HG03439 (cell line): ENCODE measurements around the gene ULK4.
"Not testable (repeated sequence)": the region's sequence is repeated elsewhere in the genome, so short reads cannot be mapped to it uniquely, and the experiment has no call there.

Experiments used
- ATAC-seq: cut with Tn5 transposase; IDR thresholded peaks from one replicate; pipeline ENCODE4 v1.9.1; 2021; ENCODE audit warnings: mild to moderate bottlenecking, moderate library complexity; ENCODE audit not compliant: unreplicated experiment

The ULK4 gene

DNA sequence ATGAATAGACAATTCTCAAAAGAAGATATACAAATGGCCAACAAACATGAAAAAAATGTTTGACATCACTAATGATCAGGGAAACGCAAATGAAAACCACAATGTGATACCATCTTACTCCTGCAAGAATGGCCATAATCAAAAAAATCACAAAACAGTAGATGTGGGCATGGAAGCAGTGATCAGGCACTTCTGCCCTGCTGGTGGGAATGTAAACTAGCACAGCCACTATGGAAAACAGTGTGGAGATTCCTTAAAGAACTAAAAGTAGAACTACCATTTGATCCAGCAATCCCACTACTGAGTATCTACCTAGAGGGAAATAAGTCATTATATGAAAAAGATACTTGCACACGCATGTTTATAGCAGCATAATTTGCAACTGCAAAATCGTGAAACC, 677.0 kb downstream of the ULK4 start:
- ATAC-seq, result not testable (repeated sequence)

DNA sequence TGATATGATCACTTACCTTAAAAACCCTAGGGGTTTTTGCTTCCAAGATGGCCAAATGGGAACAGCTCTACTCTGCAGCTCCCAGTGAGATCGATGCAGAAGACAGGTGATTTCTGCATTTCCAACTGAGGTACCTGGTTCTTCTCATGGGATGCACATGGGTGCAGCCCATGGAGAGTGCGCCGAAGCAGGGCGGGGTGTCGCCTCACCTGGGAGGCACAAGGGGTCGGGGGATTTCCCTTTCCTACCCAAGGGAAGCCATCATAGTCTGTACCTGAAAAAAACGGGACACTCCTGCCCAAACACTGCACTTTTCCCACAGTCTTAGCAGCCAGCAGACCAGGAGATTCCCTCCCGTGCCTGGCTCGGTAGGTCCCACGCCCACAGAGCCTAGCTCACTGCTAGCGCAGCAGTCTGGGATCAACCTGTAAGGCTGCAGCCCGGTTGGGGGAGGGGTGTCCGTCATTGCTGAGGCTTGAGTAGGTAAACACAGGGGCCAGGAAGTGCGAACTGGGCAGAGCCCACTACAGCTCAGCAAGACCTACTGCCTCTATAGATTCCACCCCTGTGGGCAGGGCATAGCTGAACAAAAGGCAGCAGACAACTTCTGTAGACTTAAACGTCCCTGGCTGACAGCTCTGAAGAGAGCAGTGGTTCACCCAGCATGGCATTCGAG, 684.0 kb downstream of the ULK4 start:
- no peak for ATAC-seq

DNA sequence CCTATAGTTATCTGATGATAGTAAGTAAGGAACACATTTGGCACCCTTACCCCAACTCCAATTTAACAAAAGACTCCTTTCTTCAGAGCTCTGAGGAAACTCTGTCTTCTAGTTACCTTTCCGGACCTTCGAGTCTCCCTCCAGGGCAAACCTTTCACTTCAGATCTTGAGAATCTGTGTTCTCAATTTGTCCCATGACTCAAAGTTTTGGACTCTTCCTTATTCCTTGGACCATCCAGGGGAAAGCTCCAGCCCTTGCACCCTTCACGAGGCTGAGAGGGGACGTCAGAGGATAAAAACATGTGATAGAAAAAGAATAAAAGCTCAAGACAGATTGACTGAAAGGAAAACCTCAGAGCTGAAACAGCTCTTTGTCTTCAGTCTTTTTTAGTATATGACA, 685.7 kb downstream of the ULK4 start:
- no peak for ATAC-seq

DNA sequence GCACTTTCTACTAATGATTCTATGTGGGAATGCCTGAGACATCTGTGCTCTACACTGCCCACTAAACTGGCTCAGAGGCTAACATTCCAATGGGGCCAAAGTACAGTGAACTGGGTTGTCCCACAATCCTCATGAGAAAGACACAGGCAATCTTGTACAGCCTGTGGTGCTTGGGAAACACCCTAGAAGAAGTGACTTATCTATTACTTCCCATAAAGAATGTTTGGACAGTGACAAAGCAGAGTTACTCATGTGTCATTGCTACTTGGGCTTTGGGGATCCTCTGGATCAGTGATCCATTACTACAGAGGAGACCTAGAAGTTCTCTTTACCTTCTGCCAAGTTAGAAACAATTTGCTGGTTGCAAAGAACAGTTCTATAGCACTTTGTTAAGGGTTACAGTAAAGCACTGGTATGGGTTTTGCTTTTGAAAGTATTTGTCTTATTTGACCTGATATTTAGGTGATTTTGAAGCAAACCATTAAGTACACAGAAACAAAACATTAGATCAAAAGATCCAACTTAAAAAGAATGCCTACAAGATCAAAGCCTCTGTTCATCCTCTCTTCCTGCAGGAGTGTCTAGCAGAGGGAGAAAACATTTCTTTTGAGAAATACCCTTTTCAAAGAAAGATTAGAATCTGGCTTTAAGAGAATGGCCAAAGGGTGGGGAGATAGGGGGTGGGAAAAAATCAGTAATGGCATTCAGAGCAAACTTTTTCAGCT, 686.8 kb downstream of the ULK4 start:
- no peak for ATAC-seq

DNA sequence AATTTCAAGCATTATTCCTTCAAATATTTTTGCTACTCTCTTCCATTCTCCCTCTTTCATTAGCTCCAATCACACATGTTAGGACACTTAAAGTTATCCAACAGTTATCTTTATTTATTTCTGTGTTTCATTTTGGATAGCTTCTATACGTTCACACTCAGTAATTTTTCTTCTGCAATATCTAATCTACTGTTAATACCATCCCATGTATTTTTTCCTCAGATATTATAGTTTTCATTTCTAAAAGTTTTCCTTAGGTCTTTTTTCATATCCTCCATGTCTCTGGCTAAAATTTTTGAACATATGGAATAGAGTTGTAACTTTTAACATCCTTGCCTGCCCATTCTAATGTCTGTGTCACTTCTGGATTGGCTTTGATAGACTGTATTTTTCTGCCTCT, 689.2 kb downstream of the ULK4 start:
- no peak for ATAC-seq

DNA sequence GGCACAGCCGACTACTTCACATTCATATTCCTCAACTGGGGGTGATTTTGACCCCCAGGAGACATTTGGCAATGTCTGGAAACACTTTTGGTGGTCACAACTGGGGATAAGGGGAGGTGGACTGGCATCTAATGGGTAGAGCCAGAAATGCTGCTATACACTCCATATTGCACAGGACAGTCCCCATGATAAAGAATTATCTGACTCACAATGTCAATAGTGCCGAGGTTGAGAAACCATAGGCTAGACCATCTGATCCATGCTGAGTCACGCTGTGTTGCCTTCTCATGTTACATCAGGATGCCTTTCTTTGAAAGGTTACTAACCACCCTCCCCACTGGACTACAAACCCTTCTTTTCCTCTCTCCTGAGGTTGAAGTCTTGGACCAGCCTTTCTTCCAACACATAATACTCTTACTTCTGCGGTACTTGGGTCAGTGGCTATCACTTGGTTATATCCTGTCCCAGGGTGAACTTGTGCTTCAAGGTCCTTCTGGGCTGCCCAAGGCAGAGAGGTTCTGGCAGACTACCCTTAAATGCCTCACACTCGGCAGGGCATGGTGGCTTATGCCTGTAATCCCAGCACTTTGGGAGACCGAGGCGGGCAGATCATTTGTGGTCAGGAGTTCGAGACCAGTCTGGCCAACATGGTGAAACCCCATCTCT, 693.8 kb downstream of the ULK4 start:
- no peak for ATAC-seq

DNA sequence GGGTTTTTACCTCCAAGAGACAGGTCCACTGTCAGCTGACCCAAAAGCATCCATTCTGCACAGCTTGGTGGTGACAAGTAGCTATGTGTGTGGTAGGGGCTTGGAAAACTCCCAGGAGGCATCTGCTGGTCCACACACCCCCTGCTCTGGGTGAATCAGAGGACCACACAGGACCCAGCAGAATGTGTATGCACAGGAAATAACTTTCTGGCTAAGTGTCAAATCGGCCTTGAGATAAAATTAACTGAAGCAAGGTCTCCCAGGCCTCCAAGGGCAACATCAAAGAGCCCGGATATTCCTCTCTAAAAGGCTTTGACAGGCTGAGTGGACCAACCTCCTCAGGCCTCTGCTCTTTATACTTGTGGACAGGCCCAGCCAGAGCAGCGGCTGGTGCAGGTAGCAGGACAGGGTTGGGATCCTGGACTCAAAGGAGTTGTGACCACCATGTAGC, 696.1 kb downstream of the ULK4 start:
- ATAC-seq, result no peak

DNA sequence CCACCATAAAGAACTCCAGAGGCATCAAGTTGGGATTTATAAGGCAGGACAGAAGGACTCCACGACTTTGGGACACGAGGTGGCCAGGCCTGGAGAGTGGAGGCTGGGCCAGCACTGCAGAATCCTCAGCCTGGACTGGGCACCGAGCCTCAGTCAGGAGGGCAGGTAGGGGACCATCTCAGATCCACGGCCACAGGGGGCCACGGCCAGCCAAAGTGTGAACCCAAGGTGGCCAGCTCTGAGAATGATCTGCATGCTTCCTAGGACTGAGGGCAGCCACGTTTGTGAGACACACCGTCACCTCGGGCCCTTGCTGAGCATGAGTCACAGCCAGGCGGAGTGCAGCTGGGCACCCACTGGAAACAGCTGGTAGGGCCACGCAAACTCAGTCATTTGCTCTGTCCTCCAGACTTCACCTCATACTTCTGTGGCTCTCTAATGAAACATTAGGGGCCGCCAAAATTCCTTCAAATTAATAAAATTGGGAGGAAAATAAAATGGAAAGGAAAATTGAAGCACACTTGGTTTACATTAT, 696.8 kb downstream of the ULK4 start:
- ATAC-seq, result no peak

DNA sequence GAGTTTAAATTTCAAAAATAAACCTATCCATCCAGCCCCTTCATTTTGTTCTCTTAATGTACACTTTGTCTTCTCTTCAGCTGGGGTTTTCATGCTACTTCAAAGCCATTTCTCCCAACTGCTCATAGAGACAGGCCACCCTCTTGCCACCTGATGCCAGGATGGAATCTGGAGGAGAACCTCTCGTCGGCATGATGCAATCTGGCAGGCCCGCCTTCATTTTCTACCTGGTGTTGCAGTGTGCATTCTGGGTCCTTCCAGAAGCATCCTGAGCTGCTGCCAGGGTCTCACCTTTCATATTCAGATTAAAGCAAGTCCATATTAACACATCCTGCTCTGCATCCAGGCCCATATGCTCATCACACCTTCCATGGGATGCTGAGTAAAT, 701.8 kb downstream of the ULK4 start:
- ATAC-seq, result no peak

DNA sequence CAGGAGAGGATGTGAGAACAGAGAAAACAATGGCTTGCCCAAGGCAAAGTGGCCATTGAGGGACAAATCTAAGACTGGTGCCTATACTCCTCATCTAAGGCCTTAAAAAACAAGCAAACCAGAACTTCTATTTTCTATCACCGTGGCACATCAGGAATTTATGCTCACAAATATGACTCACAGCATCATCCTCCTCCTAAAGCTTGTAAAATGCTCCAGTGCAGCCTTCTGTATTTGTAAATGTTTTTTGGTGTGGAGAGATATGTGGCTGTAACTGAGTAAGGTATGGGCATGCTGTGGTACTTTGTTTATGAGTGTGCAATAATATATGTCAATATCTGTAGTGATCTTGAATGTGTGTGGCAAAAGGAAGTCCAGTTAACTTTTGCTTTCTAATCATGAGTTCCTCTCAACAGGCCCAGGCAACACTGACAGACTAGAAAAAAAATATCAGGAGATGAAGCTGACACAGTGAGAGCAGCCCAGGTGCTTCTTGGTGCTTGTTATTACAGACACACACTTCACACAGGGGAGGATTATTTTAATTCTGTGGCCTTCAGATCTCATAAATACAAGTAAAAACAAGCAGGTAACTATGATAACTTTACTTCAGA, 702.3 kb downstream of the ULK4 start:
- ATAC-seq, result no peak

DNA sequence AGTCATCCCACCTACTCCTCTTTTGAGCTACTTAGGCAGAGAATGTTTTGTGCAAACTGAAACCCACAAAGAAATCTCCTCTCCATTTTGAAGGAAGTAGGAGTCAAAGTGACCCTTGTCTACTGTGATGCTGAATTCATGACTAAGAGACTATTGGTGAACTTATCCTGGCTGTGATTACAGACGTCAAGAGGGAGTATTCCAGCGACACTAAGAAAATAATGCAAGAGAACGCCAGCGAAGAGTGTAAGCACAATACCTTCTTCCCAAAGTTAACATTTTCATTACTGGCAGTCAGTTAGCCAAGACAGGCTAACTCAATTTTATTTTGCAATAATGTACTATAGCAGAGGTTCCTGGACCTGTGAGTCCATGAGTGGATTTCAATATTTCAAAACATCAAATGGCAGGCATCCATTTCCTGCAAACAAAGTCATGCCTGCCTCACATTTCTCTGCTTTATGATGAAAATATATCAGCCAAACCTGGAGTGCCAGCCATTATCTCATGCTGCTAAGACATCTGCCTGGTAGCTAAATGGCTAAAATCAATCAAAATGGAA, 703.6 kb downstream of the ULK4 start:
- no peak for ATAC-seq

DNA sequence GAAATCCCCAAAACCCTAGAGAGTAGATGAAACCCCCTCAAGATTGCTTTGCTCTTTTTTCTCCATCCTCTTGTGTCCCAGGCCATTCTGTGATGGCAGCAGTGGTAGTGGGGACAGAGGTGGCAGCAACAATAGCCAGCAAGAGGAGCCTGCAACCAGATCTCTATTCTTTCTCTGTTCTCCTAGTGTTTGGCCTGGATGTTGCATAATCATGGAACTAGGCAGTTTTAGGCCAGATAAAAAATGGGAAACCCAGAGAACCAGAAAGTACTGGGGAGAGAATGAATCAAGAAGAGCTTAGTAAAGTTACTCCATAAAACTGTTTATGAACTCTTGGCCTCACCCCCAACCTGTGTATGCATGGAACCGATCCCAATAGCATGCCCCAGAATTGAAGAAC, 710.3 kb downstream of the ULK4 start:
- no peak for ATAC-seq

DNA sequence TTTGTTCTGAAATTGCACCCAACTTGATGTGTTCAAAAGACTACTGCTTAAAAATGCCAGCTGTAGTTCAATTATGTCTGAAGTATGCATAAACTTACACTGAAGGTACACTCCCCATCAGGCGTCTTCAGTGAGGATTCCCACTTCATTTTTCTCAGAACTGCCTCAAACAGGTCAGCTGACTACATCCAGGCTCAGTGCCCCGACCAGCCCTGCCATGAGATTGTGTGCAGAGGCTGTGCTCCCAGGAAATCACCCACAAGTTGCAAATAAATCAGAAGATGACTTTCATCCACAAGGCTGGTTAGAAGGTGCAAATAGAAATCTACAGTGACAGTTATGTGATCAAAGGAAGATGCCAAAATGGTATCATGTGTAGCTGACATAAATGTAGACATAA, 711.1 kb downstream of the ULK4 start:
- ATAC-seq, result no peak

DNA sequence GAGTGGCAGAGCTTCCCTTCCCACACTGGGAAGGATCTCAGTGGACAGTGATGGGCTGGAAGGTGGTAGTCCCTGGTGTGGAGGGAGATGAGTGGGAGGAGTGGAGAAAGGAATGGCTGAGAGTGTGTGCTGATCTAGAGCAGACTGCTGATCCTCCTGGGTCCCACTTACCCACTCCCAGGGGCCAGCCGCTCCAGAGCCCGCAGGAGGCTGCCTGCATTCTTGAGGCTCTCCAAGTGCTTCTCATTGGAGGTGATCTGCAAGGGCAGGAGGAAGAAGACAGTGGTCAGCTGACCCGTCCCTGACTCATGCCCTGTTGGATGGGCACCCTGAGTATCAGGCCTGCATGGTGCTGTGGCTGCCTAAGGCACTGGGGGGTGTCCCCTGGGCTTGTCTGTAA, 712.6 kb downstream of the ULK4 start:
- ATAC-seq, result no peak

DNA sequence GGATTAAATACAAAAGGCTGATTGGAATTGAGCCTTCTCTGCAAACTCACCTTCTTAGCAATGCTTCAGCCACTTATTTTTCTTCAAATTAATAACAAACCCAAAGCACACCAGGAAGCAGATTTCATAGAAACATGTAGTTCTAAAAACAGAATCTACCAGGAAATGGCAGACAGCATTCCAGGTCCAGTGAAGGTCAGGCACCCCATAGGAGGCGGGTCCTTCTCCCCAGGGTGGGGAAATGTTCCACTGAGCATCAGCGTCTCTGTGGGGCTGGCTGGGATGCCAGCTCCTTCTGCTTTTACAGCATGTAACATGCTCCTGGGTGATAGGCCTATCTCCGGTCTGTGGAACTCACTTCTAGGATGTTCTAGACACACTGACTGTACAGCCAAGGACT, 713.4 kb downstream of the ULK4 start:
- ATAC-seq, result no peak

DNA sequence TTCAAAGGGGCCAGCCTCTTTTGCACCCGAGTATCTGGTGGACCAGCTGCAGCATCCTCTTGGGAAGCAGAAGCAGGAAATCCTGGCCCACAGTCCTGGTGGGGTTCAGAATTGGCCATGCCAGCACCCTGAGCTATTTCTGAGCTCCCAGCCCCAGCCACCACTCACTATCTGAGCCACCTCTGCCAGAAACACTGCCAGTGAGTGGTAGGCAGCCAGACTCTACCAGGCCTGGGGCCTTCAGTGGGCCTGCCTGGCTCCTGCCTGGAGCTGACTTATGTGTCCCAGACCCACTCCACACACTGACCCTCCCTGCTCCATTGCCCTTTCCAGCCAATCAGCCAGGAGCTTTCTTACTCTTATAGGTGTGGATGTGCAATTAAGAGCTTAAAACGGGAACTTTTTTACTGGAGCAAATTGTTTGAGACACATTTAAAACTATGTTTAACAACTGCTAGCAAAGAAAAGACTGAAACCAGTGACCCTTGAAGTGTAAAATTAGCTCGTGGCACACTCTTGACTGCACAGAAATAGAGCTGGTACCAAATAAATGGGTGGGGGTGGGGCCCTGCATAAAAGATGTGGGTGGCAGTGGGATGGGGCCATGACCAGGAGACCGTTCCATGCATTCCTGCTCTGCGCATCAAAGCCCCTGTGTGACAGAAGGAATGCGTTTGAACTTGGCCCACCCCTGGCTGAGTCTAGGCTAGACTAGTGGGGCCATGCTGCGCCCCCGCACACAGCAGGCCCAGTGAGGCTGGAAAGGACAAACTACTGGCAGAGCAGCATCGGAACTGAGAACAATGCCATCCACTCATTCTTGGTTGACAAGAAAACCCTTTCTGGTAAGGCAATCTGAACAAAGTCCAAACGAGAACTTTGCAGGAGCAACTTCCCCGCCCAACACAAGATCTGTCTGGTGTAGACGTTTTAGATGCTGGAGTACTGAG, 714.6 kb downstream of the ULK4 start:
- no peak for ATAC-seq

DNA sequence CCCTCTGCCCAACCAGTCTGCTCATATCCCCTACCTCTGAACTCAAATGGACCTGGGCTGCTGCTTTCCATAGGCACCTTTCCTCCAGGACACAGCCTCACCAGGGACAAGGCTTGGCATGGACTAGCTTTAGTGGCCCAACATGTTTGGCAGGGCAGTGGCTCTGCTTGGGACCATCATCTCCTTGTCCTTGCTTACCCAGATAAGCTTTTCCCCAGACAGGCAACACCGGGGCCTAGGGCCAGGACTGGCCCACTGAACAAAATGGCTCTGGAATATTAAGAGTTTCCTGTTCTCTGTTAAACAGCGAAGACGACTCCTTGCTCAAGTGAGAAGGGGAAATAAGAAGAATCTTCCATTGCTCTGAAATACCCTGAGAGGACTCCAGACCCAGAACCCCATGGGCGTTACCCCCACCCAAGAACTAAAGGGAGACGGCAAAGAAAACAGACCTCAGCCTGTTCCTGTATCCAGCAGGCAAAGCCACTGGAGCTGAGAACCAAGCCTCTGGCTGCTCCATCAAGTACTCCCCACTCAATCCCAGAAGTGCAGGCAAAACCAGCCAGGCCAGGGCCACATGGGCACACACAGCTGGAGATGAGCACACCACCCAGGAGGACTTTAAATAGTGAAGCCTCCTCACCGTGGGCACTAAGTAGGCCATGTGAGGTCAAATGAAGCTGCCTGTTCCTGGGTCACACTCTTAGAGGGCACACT, 717.1 kb downstream of the ULK4 start:
- ATAC-seq, result no peak

DNA sequence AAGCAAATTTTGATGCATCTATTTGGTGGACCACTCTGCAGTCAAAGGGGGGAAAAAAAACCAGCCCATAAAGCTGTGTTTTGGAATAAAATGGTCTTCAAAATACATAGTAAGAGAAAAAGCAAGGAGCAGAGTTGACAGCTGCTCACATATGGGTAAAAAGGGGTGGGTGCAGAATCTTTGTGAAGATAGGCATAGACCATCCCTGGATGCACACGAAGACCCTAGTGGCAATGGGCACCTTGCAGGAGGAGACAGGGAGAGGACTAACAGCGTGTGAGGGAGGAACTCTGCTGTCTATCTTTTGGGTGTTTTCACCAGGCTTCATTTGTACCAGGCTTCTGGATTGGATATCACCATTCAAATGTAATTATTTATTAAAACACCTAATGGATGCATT, 718.7 kb downstream of the ULK4 start:
- no peak for ATAC-seq

DNA sequence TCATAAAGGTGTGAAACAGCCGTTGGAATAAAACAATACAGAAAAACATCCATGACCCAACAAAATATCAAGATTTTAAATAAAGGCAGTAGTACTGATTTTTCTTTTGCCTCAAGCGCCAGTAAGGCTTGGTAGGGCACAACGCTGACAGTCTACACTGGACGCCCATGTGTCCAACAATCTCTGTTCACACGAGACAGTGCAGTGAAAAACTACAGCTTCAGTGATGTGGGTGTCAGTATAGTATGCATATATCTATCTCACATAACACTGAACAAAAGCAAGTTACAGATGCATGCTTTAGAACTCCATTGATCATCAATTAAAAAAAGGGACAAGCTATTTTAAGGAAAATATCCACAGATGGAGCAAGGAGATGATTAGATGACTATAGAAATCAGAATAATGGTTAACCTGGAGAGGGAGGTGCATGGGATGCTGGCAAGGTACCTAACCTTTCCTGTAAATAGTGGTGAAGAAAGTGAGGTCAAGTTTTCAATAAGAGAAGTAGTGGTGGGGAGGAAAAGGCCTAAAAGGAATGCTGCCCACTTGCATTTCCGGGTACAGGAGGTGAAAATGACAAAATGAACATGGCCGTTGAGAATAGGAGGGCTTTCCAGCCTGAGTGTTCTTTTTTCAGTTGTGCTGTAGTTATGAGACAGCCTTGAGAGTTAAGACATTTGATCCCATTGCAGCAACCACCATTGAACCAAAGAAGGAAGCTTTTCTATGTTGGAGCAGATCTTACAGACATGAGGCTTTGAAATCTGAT, 719.9 kb downstream of the ULK4 start:
- no peak for ATAC-seq
